PFSK-1 (cell line): Measurements from ENCODE around the gene CUEDC2.

Experiments used
- FOXP2 ChIP-seq: optimal IDR thresholded peaks from 2 replicates; pipeline ENCODE3; 2011; ENCODE audit warnings: borderline replicate concordance, control low read depth, inconsistent platforms; ENCODE audit not compliant: insufficient read depth; ENCODE audit errors: extremely low read length, extremely low read depth
- POLR2AphosphoS5 ChIP-seq: IDR thresholded peaks from 2 replicates; pipeline ENCODE4 v1.6.1; 2012; ENCODE audit warnings: low read depth, mild to moderate bottlenecking, control low read depth, low read length, moderate library complexity
- SIN3A ChIP-seq: IDR thresholded peaks from 2 replicates; pipeline ENCODE4 v1.6.1; 2012; ENCODE audit warnings: mild to moderate bottlenecking, low read length, moderate library complexity, borderline replicate concordance; ENCODE audit not compliant: insufficient read depth
- TAF1 ChIP-seq: IDR thresholded peaks from 2 replicates; pipeline ENCODE4 v1.6.1; 2012; ENCODE audit warnings: low read length, control low read depth, borderline replicate concordance; ENCODE audit not compliant: insufficient read depth
- TF ChIP-seq, protein P1 (sequence below), 2 experiments: IDR thresholded peaks; 2 replicates each; pipeline versions ENCODE4 v1.6.1 to v1.8.0; 2011 to 2012; ENCODE audit warnings: low read depth in 2 of 2, low read length in 2 of 2, control low read depth in 1 of 2, inconsistent platforms in 1 of 2, mild to moderate bottlenecking in 1 of 2, moderate library complexity in 1 of 2; ENCODE audit not compliant: insufficient read depth in 1 of 2

DNA sequence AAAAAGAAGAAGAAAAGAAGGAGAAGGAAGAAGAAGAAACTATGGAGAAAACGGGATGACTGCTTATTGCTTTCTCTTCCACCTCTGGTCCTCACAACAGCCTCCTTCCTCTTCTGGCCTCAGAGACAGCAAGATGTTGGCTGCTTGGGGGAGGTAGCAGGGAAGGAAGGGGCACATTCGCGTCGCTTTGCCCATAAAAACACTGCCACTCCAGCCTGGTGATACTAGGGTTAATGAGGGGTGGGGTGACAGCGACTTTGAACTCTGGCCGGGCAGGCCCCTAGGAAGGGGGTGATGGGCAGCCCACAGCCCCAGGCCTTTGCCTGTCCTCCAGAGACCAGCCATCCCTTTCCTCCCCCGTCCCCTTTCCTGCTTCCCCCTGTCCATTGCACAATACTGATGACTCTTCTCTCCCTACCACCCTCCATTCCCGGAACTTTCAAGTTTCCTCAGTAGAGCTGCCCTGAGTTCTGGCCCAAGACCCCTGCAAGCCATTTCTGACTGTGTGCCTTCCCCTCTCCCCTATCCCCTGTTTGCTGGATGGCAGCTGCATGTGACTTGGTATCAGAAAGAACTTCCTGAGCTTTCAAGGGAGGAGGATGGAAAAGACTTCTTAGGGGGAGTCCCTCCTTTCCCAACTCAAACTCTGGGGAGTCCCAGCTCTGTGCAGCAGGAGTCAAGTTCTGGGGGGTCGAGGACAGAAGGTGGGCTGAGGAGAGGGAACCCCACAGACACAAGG lies 2.2 kb upstream of the CUEDC2 start:
- TF ChIP-seq, protein P1, sequence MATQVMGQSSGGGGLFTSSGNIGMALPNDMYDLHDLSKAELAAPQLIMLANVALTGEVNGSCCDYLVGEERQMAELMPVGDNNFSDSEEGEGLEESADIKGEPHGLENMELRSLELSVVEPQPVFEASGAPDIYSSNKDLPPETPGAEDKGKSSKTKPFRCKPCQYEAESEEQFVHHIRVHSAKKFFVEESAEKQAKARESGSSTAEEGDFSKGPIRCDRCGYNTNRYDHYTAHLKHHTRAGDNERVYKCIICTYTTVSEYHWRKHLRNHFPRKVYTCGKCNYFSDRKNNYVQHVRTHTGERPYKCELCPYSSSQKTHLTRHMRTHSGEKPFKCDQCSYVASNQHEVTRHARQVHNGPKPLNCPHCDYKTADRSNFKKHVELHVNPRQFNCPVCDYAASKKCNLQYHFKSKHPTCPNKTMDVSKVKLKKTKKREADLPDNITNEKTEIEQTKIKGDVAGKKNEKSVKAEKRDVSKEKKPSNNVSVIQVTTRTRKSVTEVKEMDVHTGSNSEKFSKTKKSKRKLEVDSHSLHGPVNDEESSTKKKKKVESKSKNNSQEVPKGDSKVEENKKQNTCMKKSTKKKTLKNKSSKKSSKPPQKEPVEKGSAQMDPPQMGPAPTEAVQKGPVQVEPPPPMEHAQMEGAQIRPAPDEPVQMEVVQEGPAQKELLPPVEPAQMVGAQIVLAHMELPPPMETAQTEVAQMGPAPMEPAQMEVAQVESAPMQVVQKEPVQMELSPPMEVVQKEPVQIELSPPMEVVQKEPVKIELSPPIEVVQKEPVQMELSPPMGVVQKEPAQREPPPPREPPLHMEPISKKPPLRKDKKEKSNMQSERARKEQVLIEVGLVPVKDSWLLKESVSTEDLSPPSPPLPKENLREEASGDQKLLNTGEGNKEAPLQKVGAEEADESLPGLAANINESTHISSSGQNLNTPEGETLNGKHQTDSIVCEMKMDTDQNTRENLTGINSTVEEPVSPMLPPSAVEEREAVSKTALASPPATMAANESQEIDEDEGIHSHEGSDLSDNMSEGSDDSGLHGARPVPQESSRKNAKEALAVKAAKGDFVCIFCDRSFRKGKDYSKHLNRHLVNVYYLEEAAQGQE (IDR thresholded peaks at IDR 0.05; ENCODE audit: insufficient read depth in 1 of 2, low read depth in 2 of 2, low read length in 2 of 2), result no peak
- TF ChIP-seq POLR2AphosphoS5 (no peak), TAF1 (no peak), SIN3A (no peak), FOXP2 (no peak)
